Stimulated activated CD4-positive, alpha-beta T cell treated with anti-CD3 and anti-CD28 coated beads, Interleukin-1b, Interleukin-23, amount 100 ng/mL, for 48 hours (primary cell): ENCODE data around the gene TMEM8B.

Experiments used
- DNase-seq: peaks from one replicate; pipeline ENCODE4 v3.0.0-alpha.2; 2020

The TMEM8B gene

GRCh38 chr9:35842020-35842745 is 13.2 kb downstream of the TMEM8B start:
- DNase-seq, result no peak

GRCh38 chr9:35842795-35843194 is 13.8 kb downstream of the TMEM8B start:
- no peak for DNase-seq

DNA sequence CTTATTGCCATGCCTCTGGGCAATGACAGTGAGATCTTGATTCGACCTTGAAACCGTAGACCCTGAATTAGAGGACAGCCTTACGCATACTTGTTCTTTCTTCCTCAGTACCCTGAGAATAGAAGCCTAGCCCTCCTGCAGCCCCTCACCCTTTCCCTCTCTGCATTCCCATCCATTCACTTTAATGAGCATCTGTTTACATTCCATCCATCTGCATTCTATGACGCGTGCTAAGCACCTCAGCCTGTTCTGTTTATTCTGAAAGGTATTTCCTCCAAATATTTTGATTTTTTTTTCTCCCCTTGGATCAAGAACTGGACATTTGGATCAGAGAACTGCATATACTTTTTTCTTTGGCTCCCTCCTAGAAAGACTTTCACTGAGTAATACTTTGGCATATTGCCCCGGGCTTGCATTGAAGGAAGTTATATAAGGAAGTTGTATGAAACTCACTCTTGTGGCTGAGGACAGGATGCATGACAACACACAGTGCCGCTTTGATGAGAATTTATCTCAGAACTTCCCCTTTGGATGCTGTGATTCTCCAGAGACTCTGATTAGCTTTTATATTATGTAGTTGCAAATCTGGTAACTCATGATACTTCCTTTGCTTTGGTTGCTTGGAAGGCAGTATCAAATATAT is 15.7 kb downstream of the TMEM8B start:
- DNase-seq, result no peak

DNA sequence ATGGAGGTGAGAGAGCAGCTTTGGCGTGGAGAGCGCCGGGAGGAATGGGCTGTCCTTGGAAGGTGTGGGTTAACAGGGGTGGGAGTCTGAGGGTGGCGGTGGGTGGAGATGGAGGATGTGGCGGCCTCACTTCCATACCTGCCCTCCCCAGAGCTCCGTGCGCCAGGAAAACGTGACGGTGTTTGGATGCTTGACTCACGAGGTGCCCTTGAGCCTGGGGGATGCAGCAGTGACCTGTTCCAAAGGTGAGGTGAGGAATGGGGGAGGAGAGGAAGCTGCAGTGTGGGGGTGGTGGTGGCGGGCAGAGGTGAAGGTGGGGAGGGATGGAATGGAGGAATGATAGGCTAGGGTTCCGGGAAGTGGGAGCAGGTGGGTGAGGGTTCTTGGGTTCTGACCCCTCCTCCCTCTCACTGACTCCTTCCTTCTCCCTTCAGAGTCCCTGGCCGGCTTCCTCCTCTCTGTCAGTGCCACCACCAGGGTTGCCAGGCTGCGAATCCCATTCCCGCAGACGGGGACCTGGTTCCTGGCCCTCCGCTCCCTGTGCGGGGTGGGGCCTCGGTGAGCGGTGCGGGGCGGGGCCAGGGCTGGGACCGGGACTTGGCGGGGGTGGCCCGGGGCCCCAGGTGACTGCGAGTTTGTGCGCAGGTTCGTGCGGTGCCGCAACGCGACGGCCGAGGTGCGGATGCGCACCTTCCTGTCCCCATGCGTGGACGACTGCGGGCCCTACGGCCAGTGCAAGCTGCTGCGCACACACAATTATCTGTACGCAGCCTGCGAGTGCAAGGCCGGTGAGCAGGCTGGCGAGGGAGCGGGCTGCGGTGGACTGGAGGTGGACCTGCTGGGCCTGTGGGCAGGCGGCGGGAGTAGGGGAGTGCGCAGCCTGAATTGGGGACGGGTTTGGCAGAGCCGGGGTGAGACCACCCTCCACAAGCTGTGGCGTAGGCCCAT is 17.1 kb downstream of the TMEM8B start:
- DNase-seq, result no peak

GRCh38 chr9:35847792-35848572 is 19.0 kb downstream of the TMEM8B start:
- DNase-seq, result peak; percentile 75

GRCh38 chr9:35852267-35852815 is 23.3 kb downstream of the TMEM8B start:
- DNase-seq, result no peak

- no peak for DNase-seq
Measured at GRCh38 chr9:35852876-35853865, 24.1 kb downstream of the TMEM8B start.

GRCh38 chr9:35854091-35854762 is 25.2 kb downstream of the TMEM8B start:
- no peak for DNase-seq

GRCh38 chr9:35856206-35856605 is 27.2 kb downstream of the TMEM8B start:
- no peak for DNase-seq

GRCh38 chr9:35856882-35857281 is 27.9 kb downstream of the TMEM8B start:
- DNase-seq, result no peak

GRCh38 chr9:35858458-35858857 is 29.4 kb downstream of the TMEM8B start:
- no peak for DNase-seq

DNA sequence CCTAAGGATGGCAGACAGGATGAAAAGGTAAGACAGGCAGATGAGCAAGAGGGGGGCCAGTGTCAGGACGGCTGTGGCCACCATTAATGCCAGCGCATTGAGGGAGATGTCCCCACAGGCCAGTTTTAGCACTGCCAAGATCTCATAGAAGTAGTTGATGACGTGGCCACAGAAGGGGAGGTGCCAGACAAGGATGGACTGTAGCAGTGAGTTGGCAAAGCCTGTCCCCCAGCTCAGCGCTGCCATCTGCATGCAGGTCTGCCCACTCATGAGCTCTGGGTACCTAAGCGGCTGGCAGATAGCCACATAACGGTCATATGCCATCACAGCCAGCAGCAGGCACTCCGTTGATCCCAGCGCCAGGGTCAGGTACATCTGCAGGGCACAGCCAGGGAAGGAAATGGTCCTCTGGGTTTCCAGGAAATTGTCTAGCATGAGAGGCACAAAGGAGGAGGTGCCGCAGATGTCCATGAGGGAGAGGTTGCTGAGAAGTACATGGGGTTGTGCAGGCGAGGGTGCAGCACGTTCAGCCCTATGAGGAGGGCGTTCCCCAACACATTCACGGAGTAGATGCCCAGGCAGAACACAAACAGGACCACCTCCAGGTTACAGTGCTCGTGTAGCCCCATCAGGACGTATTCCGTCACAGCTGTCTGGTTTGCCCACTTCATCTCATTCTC is 30.4 kb downstream of the TMEM8B start:
- no peak for DNase-seq

- DNase-seq, result no peak
Measured at GRCh38 chr9:35859990-35860339, 30.9 kb downstream of the TMEM8B start.

GRCh38 chr9:35861161-35861897 is 32.3 kb downstream of the TMEM8B start:
- DNase-seq, result no peak

DNA sequence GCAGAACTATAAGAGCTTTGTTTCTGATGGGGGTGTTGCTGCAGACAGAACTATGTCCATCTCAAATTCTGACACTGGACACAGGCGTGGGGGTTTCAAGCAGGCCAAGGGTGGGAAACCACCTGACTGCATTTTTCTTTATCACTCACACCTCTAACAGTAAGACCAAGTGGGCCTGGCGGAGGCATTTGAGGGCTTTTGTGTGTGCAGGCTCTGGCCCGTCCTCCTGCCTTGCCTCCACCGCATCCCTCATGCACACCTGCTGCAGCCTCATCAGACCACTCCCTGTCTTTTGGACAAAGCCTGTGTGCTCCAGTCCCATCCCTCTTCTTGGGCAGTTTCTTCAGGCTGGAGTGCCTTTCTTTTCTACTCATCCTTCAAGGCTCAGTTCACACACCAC is 33.3 kb downstream of the TMEM8B start:
- no peak for DNase-seq

- no peak for DNase-seq
Measured at GRCh38 chr9:35863583-35863982, 34.6 kb downstream of the TMEM8B start.

DNA sequence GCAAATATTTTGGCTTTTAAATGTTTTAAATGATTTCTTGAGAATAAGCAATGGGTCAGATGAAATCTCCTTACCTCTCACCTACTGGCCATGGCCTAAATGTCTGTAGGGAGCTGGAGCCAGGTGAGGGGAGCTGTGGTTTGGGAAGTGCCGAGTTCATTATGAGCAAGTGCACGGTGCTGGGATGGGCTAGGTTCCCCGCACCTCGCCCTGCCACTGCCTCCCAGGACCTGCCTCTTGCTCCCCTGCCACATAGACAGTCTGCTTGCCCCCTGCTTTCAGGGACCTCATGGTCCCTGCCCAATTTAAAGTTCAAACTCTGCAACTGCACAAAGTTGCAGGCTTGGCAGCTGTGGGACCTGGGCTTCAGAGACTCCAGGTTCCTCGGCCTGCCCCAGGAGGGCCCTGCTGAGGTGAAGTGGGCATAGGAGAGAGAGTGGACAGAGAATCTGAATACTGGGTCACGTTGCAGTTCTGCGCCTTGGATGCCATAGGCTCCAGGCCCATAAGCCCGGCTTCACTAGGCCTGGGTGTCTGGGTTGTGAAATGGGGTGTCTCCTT is 35.7 kb downstream of the TMEM8B start:
- no peak for DNase-seq

DNA sequence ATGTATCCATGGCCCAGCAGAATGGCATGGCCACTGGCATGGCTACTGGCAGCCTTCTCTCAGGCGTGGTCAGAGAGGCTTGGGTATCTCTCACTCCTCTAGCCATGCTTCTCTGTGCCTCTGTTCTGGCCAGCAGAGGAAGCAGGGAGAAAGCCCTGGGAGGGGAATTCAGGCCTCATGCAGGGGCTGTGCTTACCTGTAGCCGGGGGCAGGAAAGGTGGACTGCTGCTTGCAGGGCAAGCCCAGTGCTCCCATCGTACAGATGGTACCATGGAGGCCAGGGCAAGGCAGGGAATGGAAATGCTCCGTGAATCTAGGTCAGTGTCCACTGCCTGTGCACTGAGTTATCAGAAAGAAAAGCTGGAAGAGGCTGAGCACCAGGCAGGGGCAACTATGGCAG is 38.5 kb downstream of the TMEM8B start:
- no peak for DNase-seq

- DNase-seq, result no peak
Measured at GRCh38 chr9:35868933-35869332, 39.9 kb downstream of the TMEM8B start.
